Activated T-cell treated with anti-CD3 and anti-CD28 coated beads, Interleukin-2, amount 50 U/mL, for 24 hours (primary cell): Measurements from ENCODE around the gene FBLN2.

ENCODE experiments used
- DNase-seq: peaks from one replicate; pipeline ENCODE4 v3.0.0-alpha.2; 2020
- H3K27ac Mint-ChIP-seq: 2 replicates; pipeline ENCODE4 v1.8.0; 2020; ENCODE audit warnings: mild to moderate bottlenecking, mixed read lengths
- H3K27me3 Mint-ChIP-seq: 2 replicates; pipeline ENCODE4 v1.8.0; 2020; ENCODE audit warnings: mixed read lengths
- H3K36me3 Mint-ChIP-seq: 2 replicates; pipeline ENCODE4 v1.8.0; 2020; ENCODE audit warnings: low read depth, mixed read lengths
- H3K4me1 Mint-ChIP-seq: 2 replicates; pipeline ENCODE4 v1.8.0; 2020; ENCODE audit warnings: low read depth, mixed read lengths
- H3K4me3 Mint-ChIP-seq: 2 replicates; pipeline ENCODE4 v1.8.0; 2020; ENCODE audit warnings: mild to moderate bottlenecking, moderate library complexity, mixed read lengths
- H3K9me3 Mint-ChIP-seq: 2 replicates; pipeline ENCODE4 v1.8.0; 2020; ENCODE audit warnings: mixed read lengths

The FBLN2 gene

GRCh38 chr3:13580256-13581023 is 31.5 kb downstream of the FBLN2 start:
- Mint-ChIP-seq H3K4me3 (no peak overlapping the region), H3K4me1 (peaks cover 3% of the 10 kb centered on the region), H3K27ac (no peak overlapping the region), H3K27me3 (no peaks in the 10 kb centered on the region), H3K9me3 (no peaks in the 10 kb centered on the region), H3K36me3 (no peaks in the 10 kb centered on the region)
- DNase-seq, result no peak

- no peaks in the 10 kb centered on the region for H3K9me3 Mint-ChIP-seq
- no peak for DNase-seq
- H3K4me3 Mint-ChIP-seq, result no peak overlapping the region
- no peaks in the 10 kb centered on the region for H3K4me1 Mint-ChIP-seq
- H3K27me3 Mint-ChIP-seq, result no peaks in the 10 kb centered on the region
- H3K27ac Mint-ChIP-seq, result no peak overlapping the region
- no peaks in the 10 kb centered on the region for H3K36me3 Mint-ChIP-seq
Observed at GRCh38 chr3:13581485-13582365, 32.8 kb downstream of the FBLN2 start.

- H3K4me3 Mint-ChIP-seq, result no peak overlapping the region
- no peaks in the 10 kb centered on the region for H3K4me1 Mint-ChIP-seq
- no peak for DNase-seq
- H3K27ac Mint-ChIP-seq, result no peak overlapping the region
- no peaks in the 10 kb centered on the region for H3K36me3 Mint-ChIP-seq
- H3K27me3 Mint-ChIP-seq, result no peaks in the 10 kb centered on the region
- no peaks in the 10 kb centered on the region for H3K9me3 Mint-ChIP-seq
Observed at GRCh38 chr3:13582366-13583250, 33.7 kb downstream of the FBLN2 start.

GRCh38 chr3:13583251-13584180 is 34.6 kb downstream of the FBLN2 start:
- Mint-ChIP-seq H3K36me3 (no peaks in the 10 kb centered on the region), H3K9me3 (no peaks in the 10 kb centered on the region), H3K4me1 (no peaks in the 10 kb centered on the region), H3K27me3 (no peaks in the 10 kb centered on the region), H3K27ac (no peak overlapping the region), H3K4me3 (no peak overlapping the region)
- DNase-seq, result no peak

- H3K9me3 Mint-ChIP-seq, result no peaks in the 10 kb centered on the region
- no peak for DNase-seq
- no peaks in the 10 kb centered on the region for H3K36me3 Mint-ChIP-seq
- no peaks in the 10 kb centered on the region for H3K27me3 Mint-ChIP-seq
- H3K27ac Mint-ChIP-seq, result no peak overlapping the region
- no peak overlapping the region for H3K4me3 Mint-ChIP-seq
- no peaks in the 10 kb centered on the region for H3K4me1 Mint-ChIP-seq
Observed at GRCh38 chr3:13584427-13584891, 35.5 kb downstream of the FBLN2 start.

- Mint-ChIP-seq H3K36me3 (no peaks in the 10 kb centered on the region), H3K27ac (no peak overlapping the region), H3K4me1 (no peaks in the 10 kb centered on the region), H3K27me3 (no peaks in the 10 kb centered on the region), H3K9me3 (no peaks in the 10 kb centered on the region), H3K4me3 (no peak overlapping the region)
- DNase-seq, result no peak
Observed at GRCh38 chr3:13584901-13585300, 36.0 kb downstream of the FBLN2 start.

GRCh38 chr3:13587442-13587841 is 38.5 kb downstream of the FBLN2 start:
- DNase-seq, result no peak
- H3K27me3 Mint-ChIP-seq, result no peaks in the 10 kb centered on the region
- no peaks in the 10 kb centered on the region for H3K4me1 Mint-ChIP-seq
- H3K36me3 Mint-ChIP-seq, result no peaks in the 10 kb centered on the region
- H3K27ac Mint-ChIP-seq, result no peak overlapping the region
- H3K4me3 Mint-ChIP-seq, result no peak overlapping the region
- H3K9me3 Mint-ChIP-seq, result no peaks in the 10 kb centered on the region

GRCh38 chr3:13588221-13588701 is 39.3 kb downstream of the FBLN2 start:
- no peak for DNase-seq
- Mint-ChIP-seq H3K4me3 (no peak overlapping the region), H3K4me1 (no peaks in the 10 kb centered on the region), H3K36me3 (no peaks in the 10 kb centered on the region), H3K9me3 (no peaks in the 10 kb centered on the region), H3K27ac (no peak overlapping the region), H3K27me3 (no peaks in the 10 kb centered on the region)

- H3K27me3 Mint-ChIP-seq, result no peaks in the 10 kb centered on the region
- H3K9me3 Mint-ChIP-seq, result no peaks in the 10 kb centered on the region
- H3K4me3 Mint-ChIP-seq, result no peak overlapping the region
- H3K27ac Mint-ChIP-seq, result no peak overlapping the region
- H3K4me1 Mint-ChIP-seq, result no peaks in the 10 kb centered on the region
- DNase-seq, result no peak
- H3K36me3 Mint-ChIP-seq, result no peaks in the 10 kb centered on the region
Observed at GRCh38 chr3:13588993-13589392, 40.1 kb downstream of the FBLN2 start.

GRCh38 chr3:13590841-13591520 is 42.1 kb downstream of the FBLN2 start:
- peaks cover 6% of the 10 kb centered on the region for H3K27me3 Mint-ChIP-seq
- no peaks in the 10 kb centered on the region for H3K4me1 Mint-ChIP-seq
- no peaks in the 10 kb centered on the region for H3K36me3 Mint-ChIP-seq
- H3K27ac Mint-ChIP-seq, result no peak overlapping the region
- no peak for DNase-seq
- H3K9me3 Mint-ChIP-seq, result no peaks in the 10 kb centered on the region
- H3K4me3 Mint-ChIP-seq, result no peak overlapping the region

- Mint-ChIP-seq H3K4me3 (no peak overlapping the region), H3K4me1 (no peaks in the 10 kb centered on the region), H3K27me3 (peaks cover 7% of the 10 kb centered on the region), H3K9me3 (no peaks in the 10 kb centered on the region), H3K36me3 (no peaks in the 10 kb centered on the region), H3K27ac (no peak overlapping the region)
- DNase-seq, result no peak
Observed at GRCh38 chr3:13593615-13594014, 44.7 kb downstream of the FBLN2 start.

GRCh38 chr3:13594146-13594545 is 45.2 kb downstream of the FBLN2 start:
- Mint-ChIP-seq H3K27ac (no peak overlapping the region), H3K4me3 (no peak overlapping the region), H3K36me3 (no peaks in the 10 kb centered on the region), H3K4me1 (no peaks in the 10 kb centered on the region), H3K9me3 (no peaks in the 10 kb centered on the region), H3K27me3 (peaks cover 8% of the 10 kb centered on the region)
- no peak for DNase-seq

GRCh38 chr3:13594991-13595421 is 46.1 kb downstream of the FBLN2 start:
- no peak for DNase-seq
- Mint-ChIP-seq H3K4me1 (no peaks in the 10 kb centered on the region), H3K9me3 (no peaks in the 10 kb centered on the region), H3K36me3 (no peaks in the 10 kb centered on the region), H3K27ac (no peak overlapping the region), H3K27me3 (peaks cover 8% of the 10 kb centered on the region), H3K4me3 (no peak overlapping the region)
